PC-9 (cell line): ENCODE results near the gene MMP7.

ENCODE experiments used
- CTCF ChIP-seq: fragments of 200-600 bp; sonication (generic); conservative IDR thresholded peaks from 2 replicates; pipeline ENCODE4 v1.6.1; 2017; ENCODE audit warnings: mixed run types, antibody characterized with exemption, mild to moderate bottlenecking, moderate library complexity
- EZH2 ChIP-seq: fragments of 200-600 bp; sonication (generic); IDR thresholded peaks from 2 replicates; pipeline ENCODE4 v1.8.0; 2017; ENCODE audit warnings: antibody characterized with exemption, low read depth

GRCh38 chr11:102555091-102555490 lies 24.5 kb upstream of the MMP7 start:
- TF ChIP-seq CTCF (no peak), EZH2 (no peak)
